Left ventricle myocardium inferior (tissue), 1 donor: ENCODE results near the gene NUCKS1. TPM values are rescaled to one million over a fixed set of nuclear protein-coding genes. Genes with fewer than 3 reads are reported as not detected.

Experiments
- DNase-seq: peaks from one replicate; pipeline ENCODE4 v3.0.0-alpha.2; 2020
- H3K27ac ChIP-seq: fragments of 200-600 bp; replicated peaks from 2 replicates; pipeline ENCODE4 v1.8.0; 2021
- H3K27me3 ChIP-seq: fragments of 200-600 bp; 2 replicates; pipeline ENCODE4 v1.8.0; 2021; ENCODE audit warnings: low read depth
- H3K36me3 ChIP-seq: fragments of 200-600 bp; 2 replicates; pipeline ENCODE4 v1.8.0; 2021
- H3K4me1 ChIP-seq: fragments of 200-600 bp; 2 replicates; pipeline ENCODE4 v1.8.0; 2021
- H3K4me3 ChIP-seq: fragments of 200-600 bp; 2 replicates; pipeline ENCODE4 v1.8.0; 2021; ENCODE audit warnings: mild to moderate bottlenecking, moderate library complexity
- H3K9me3 ChIP-seq: fragments of 200-600 bp; replicated peaks from 2 replicates; pipeline ENCODE4 v1.8.0; 2021
- intact Hi-C: fragments of 100-400 bp; cut with micrococcal nuclease; formaldehyde crosslinking; loops from one replicate; pipeline ENCODE4 v1.11.0; 2022
- total RNA-seq: library from RNA; stranded (reverse); fragmentation: NEBNext Ultra II Directional; extraction: Animal tissue kit (Norgen Biotek cat#: 25700); gene quantifications from one replicate; pipeline ENCODE4 v1.2.1, GENCODE V29; 2021
- TF ChIP-seq, protein P1 (sequence below): fragments of 200-600 bp; IDR thresholded peaks from 2 replicates; pipeline ENCODE4 v1.8.0; 2021; ENCODE audit warnings: antibody characterized with exemption, mild to moderate bottlenecking, borderline replicate concordance
- donor health status: DM: no; HTN: yes; CAD: no; lungs with severe emphysema.

NUCKS1 gene
- total RNA-seq, 1 donor from 2014 or later = 217 TPM

DNA sequence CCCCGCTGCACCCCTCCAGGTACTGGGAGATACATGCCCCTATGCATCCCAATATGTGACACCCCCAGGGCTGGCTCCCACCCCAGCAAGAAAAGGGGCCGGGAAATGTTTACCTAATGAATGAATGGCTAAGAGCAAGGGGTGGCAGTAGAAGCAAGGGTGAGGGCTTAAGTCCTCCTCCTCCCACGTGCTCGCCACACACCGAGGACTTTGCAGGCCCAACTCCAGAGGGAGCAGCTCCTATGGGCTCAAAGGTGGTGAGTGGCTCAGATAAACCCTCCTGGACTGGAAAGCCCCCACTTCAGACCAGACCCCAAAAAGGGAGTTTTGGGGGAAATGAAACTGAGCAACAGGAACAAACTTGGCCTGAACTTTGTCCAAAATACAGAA, 81.0 kb downstream of the NUCKS1 start:
- H3K27me3 ChIP-seq = no peaks in the 10 kb centered on the region
- H3K4me1 ChIP-seq = peaks cover 41% of the 10 kb centered on the region
- H3K36me3 ChIP-seq = no peaks in the 10 kb centered on the region
- DNase-seq = no peak
- TF ChIP-seq, protein P1, sequence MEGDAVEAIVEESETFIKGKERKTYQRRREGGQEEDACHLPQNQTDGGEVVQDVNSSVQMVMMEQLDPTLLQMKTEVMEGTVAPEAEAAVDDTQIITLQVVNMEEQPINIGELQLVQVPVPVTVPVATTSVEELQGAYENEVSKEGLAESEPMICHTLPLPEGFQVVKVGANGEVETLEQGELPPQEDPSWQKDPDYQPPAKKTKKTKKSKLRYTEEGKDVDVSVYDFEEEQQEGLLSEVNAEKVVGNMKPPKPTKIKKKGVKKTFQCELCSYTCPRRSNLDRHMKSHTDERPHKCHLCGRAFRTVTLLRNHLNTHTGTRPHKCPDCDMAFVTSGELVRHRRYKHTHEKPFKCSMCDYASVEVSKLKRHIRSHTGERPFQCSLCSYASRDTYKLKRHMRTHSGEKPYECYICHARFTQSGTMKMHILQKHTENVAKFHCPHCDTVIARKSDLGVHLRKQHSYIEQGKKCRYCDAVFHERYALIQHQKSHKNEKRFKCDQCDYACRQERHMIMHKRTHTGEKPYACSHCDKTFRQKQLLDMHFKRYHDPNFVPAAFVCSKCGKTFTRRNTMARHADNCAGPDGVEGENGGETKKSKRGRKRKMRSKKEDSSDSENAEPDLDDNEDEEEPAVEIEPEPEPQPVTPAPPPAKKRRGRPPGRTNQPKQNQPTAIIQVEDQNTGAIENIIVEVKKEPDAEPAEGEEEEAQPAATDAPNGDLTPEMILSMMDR = no peak
- no peak overlapping the region for H3K27ac ChIP-seq
- intact Hi-C loops = no loop called here
- H3K4me3 ChIP-seq = no peak overlapping the region
- H3K9me3 ChIP-seq = no peaks in the 10 kb centered on the region

DNA sequence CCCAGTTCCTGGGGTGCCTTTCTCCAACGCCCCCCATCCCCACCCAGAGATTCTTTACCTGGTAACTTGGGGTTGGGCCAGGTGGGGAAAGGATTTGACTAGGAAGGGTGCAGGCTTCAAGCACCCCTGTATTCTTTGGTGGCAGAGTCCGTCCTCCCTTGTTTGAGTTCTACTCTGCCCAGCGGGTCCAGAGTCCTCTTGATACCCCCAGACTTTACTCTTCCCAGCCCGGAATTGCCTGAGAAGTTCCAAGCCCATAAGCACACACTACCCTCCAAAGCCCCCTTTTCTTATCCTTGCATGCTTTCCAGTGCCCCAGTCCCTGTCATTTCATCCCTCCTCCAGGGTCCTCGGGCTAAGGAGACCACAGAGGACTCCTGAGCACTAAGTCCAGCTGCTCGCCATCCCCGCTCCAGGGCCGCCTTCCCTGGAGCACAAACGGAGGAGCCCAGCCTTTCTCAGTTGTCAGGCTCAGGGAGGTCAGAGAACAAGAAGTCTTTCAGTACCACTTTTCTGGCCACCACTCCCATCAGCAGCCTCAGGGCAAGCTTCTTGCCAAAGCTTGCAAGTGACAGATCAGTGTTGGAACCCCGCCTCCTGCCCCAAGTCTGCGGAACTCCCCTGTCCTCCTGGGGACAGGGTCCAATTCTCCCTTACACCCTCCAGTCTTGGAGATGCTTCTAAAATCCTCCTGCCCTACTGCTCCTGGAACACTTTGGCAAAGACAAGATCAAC, 81.9 kb downstream of the NUCKS1 start:
- intact Hi-C loops = no loop called here
- Histone ChIP-seq H3K36me3 (no peaks in the 10 kb centered on the region), H3K4me3 (no peak overlapping the region), H3K9me3 (no peaks in the 10 kb centered on the region), H3K27me3 (no peaks in the 10 kb centered on the region), H3K4me1 (peaks cover 41% of the 10 kb centered on the region), H3K27ac (no peak overlapping the region)
- no peak for DNase-seq
- TF ChIP-seq, protein P1 = no peak

DNA sequence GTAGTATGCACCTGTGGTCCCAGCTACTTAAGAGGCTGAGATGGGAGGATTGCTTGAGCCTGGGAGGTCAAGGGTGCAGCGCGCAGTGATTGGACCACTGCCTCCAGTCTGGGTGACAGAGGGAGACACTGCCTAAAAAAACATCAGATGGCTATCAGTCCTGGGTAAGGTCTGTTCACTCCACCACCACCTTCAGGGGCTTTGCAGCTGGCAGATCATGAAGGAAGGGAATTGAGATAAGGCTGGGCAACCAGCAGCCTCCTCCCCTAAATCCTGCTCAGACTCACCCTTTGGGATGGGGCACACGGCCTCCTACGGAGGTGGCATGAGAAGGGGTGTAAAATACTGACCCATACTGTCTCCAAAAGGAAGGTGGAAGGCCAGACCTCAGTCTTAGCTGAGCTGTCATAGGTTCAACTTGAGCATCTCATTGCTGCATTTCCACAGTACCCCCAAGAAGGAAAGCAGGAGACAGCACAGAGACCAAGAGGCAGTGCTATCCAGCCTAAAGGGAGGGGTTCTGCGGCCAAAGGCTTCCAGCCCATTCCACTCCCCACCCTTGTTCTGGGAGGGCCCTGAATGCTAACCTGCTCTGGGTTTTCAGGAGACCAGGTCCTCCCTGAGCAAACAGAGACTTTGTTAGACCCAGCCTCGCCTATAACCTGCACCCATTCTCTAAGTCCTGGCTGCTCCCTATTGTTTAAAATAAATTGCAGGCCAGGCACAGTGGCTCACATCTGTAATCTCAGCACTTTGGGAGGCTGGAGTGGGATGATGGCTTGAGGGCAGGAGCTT, 83.4 kb downstream of the NUCKS1 start:
- Histone ChIP-seq H3K27me3 (no peaks in the 10 kb centered on the region), H3K27ac (no peak overlapping the region), H3K9me3 (no peaks in the 10 kb centered on the region), H3K4me3 (no peak overlapping the region), H3K4me1 (peaks cover 41% of the 10 kb centered on the region), H3K36me3 (no peaks in the 10 kb centered on the region)
- intact Hi-C loops = no loop called here
- TF ChIP-seq, protein P1 = no peak
- DNase-seq = no peak

DNA sequence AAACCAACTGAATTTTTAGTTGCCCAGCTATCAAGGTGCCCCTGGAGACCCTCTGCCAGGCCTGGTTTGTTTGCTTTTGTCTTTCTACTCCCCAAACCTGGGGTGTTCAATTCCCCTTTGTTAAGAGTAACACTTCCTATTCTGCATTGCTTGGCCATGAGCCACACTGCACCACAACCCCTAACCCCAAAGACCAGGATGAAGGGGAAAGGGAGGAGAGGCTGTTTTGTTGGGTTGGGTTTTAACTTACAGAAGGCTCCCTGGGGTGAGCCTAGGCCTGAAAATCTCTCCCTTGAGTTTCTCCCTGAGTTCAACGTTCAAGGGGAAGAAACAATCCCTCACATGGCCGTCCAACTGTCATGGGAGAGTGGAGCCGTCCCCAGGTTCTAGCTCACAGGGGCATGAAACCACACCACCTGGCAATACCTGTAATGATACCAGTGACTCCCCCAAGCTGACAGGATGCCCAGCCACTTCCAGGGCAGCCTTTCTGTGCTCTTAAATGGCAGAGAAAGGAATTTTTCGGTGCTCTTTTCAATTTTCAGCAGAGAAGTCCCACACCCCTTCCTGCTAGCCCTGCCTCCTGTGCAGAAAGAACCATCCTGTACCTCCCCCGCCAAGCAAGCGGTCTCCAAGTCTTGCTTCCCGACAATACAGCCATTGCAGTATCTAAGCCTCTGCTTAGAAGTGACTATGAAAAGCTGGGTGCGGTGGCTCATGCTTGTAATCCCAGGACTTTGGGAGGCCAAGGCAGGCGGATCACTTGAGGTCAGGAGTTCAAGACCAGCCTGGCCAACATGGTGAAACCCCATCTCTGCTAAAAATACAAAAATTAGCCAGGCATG, 84.6 kb downstream of the NUCKS1 start:
- no peak overlapping the region for H3K27ac ChIP-seq
- intact Hi-C loops = no loop called here
- TF ChIP-seq, protein P1 = no peak
- H3K4me3 ChIP-seq = no peak overlapping the region
- no peaks in the 10 kb centered on the region for H3K9me3 ChIP-seq
- H3K27me3 ChIP-seq = no peaks in the 10 kb centered on the region
- no peak for DNase-seq
- peaks cover 34% of the 10 kb centered on the region for H3K4me1 ChIP-seq
- H3K36me3 ChIP-seq = no peaks in the 10 kb centered on the region

DNA sequence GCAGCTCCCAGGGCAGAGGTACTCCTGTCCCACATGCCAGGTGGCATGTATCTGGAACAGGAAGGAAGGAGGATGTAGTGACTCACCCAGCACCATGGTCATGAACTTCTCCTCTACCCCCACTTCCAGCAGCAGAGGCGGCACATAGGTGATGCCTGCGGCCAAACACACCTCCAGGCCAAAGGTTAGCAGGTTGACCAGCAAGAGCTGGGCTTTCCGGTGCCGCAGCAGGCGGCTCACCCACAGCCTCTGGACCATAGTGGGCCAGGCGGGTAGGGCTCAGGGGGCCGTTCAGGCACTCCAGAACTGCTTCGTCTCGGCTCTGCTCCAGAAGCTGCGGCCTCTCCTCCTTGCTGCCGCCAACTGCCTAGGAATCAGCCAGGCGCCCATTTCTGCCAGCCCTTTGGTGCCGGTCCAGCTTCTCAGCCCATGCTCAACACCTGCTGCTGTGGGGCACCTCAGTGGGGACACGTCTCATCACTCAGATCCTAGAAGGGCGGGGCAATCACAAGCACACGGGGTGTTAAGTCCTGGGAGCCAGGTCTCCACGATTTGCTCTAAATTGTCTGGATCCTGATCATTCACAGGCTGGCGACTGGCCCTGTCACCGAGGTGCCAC, 85.5 kb downstream of the NUCKS1 start:
- Histone ChIP-seq H3K4me3 (no peak overlapping the region), H3K4me1 (peaks cover 34% of the 10 kb centered on the region), H3K27ac (no peak overlapping the region), H3K9me3 (no peaks in the 10 kb centered on the region), H3K27me3 (no peaks in the 10 kb centered on the region), H3K36me3 (no peaks in the 10 kb centered on the region)
- DNase-seq = no peak
- intact Hi-C loops = loop anchor here (5.0 kb wide), 1 partner anchor 48 kb away; no protein-coding TSS in a partner anchor
- TF ChIP-seq, protein P1 = no peak
